Natural killer cell (primary cell): ENCODE measurements around the gene GATAD2A. TPM values are rescaled to one million over a fixed set of nuclear protein-coding genes. Genes with fewer than 3 reads are reported as not detected.

ENCODE experiments used
- ATAC-seq, 3 donors: fragments of 150-1000 bp in 2 of 3; fragments of 200-7000 bp in 1 of 3; cut with Tn5 transposase; 1 replicate in 1 of 3; 2 replicates in 2 of 3; pipeline ENCODE4 v1.10.0; 2021; ENCODE audit warnings: mild to moderate bottlenecking in 2 of 3, moderate library complexity in 2 of 3
- DNase-seq, 2 donors: peaks; one replicate each; pipeline versions ENCODE4 v3.0.0 to v3.0.0-alpha.2; 2013 to 2021; ENCODE audit warnings: mixed read lengths in 1 of 2
- H3K27ac ChIP-seq: one replicate; pipeline ENCODE4 v1.5.1; 2013; ENCODE audit warnings: mild to moderate bottlenecking, low read length
- H3K27me3 ChIP-seq: one replicate; pipeline ENCODE4 v1.6.1; 2013; ENCODE audit warnings: low read length; ENCODE audit not compliant: control insufficient read depth, insufficient read depth
- H3K36me3 ChIP-seq: one replicate; pipeline ENCODE4 v1.6.1; 2013; ENCODE audit warnings: low read length; ENCODE audit not compliant: control insufficient read depth, insufficient read depth
- H3K4me1 ChIP-seq: one replicate; pipeline ENCODE4 v1.6.1; 2013; ENCODE audit warnings: low read length; ENCODE audit not compliant: control insufficient read depth, insufficient read depth
- H3K4me3 ChIP-seq: one replicate; pipeline ENCODE4 v1.5.1; 2013; ENCODE audit warnings: low read length
- H3K9me3 ChIP-seq: one replicate; pipeline ENCODE4 v1.6.1; 2013; ENCODE audit warnings: low read length; ENCODE audit not compliant: control insufficient read depth, insufficient read depth
- H3K27ac Mint-ChIP-seq, 2 donors: one replicate each; pipeline ENCODE4 v1.8.0; 2022; ENCODE audit warnings: mild to moderate bottlenecking in 2 of 2, mixed read lengths in 2 of 2, moderate library complexity in 1 of 2
- H3K27me3 Mint-ChIP-seq, 2 donors: one replicate each; pipeline ENCODE4 v1.8.0; 2022; ENCODE audit warnings: low read depth in 2 of 2, mixed read lengths in 2 of 2
- H3K36me3 Mint-ChIP-seq: one replicate; pipeline ENCODE4 v1.8.0; 2022; ENCODE audit warnings: mixed read lengths
- H3K4me1 Mint-ChIP-seq, 2 donors: one replicate each; pipeline ENCODE4 v1.8.0; 2022; ENCODE audit warnings: mixed read lengths in 2 of 2
- H3K4me3 Mint-ChIP-seq: one replicate; pipeline ENCODE4 v1.8.0; 2022; ENCODE audit warnings: mild to moderate bottlenecking, moderate library complexity, mixed read lengths
- H3K9me3 Mint-ChIP-seq, 2 donors: one replicate each; pipeline ENCODE4 v1.8.0; 2022; ENCODE audit warnings: mixed read lengths in 2 of 2
- CTCF ChIP-seq: fragments of 200-600 bp; IDR thresholded peaks from one replicate; pipeline ENCODE4 v1.8.0; 2022; ENCODE audit warnings: antibody characterized with exemption
- WGBS: methylation state at CpG from one replicate; pipeline ENCODE4 v1.1.7; 2013; ENCODE audit warnings: missing lambda C conversion rate; ENCODE audit not compliant: insufficient coverage; 5-methylcytosine and 5-hydroxymethylcytosine counted together
- intact Hi-C: fragments of 100-400 bp; cut with micrococcal nuclease; formaldehyde crosslinking; loops from one replicate; pipeline ENCODE4 v1.14.2; 2022
- total RNA-seq, 4 donors: library from RNA; stranded (reverse); fragments of 120-200 nt in 1 of 4; gene quantifications; one replicate each; pipeline versions ENCODE4 v1.2.3 to v1.2.4, GENCODE V29; 2013 to 2022

Gene GATAD2A
- total RNA-seq, 3 donors from 2014 or later (not counting 1 experiment from before 2014, with no cell fraction given), result 209 to 232 (median 230) TPM

DNA sequence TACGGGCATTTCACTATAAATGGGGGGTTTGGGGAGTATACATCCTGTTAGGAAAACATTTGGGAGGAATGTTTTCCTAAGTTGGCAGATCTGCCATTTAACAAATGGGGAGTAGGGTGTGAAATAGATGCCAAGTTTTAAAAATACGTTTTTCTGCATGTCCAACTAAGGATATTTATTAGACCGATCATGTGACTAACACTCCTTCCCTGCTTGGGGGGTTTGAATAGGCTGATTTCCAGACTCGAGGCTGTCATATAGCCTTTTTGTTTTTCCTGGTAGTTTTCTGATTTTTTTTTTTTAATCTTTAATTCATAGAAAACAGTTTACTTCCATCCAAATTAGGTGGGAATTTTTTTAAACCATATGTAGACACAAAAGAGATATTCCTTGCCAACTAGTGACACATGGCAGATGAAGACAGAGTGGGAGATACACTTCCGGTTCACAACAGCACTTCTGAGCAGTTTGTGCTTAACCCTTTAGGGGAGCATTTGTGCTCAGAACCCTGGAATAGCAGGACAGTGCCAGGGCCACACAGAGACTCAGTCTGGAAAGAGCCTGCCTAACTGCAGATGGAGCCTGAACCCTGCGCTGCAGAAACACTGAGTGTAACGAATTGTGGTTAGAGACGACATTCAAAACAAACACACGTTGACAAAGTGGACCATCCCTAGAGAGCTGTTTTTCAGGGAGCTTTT lies 5.6 kb upstream of the GATAD2A start:
- no peak for TF ChIP-seq CTCF
- Histone ChIP-seq H3K36me3 (no peaks in the 10 kb centered on the region), H3K4me3 (no peak overlapping the region), H3K9me3 (no peaks in the 10 kb centered on the region), H3K4me1 (peaks cover 27% of the 10 kb centered on the region), H3K27ac (no peak overlapping the region), H3K27me3 (no peaks in the 10 kb centered on the region)
- WGBS, result 71% methylated on average over 8 of the region's 9 CpGs
- no peak for ATAC-seq
- DNase-seq, result no peak
- no peaks in the 10 kb centered on the region for H3K36me3 Mint-ChIP-seq
- no peaks in the 10 kb centered on the region for H3K27me3 Mint-ChIP-seq
- peak overlapping the region; percentile 67 to 75 for H3K27ac Mint-ChIP-seq
- no peak overlapping the region for H3K4me3 Mint-ChIP-seq
- H3K9me3 Mint-ChIP-seq, result no peaks in the 10 kb centered on the region
- intact Hi-C loops, result no loop called here
- H3K4me1 Mint-ChIP-seq, result peaks cover 37 to 38% of the 10 kb centered on the region in 2 donors

DNA sequence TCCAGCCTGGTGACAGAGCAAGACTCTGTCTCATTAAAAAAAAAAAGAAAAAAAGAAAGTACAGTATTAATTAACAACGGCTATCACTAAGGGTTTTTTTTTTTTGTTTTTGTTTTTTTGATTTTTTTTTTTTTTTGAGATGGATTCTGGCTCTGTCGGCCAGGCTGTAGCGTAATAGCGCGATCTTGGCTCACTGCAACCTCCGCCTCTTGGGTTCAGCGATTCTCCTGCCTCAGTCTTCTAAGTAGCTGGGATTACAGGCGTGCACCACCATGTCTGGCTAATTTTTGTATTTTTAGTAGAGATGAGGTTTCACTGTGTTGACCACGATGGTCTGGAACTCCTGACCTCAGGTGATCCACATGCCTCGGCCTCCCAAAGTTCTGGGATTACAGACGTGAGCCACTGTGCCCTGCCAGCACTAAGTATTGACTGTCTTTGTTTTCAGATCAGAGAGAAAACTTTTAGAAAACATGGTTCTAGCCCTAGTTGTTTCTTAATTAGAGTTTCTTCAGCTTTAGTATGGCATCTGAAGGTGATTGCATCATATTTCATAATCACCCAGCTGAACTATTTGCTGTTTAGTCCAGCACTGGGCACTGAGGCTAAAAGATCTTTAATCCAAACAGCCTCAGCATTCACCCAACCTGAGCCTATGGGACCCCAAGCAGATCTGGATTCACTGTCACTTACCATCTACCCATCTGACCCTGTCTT lies 2.7 kb upstream of the GATAD2A start:
- 83% methylated on average over 10 of the region's 11 CpGs for WGBS
- Histone ChIP-seq H3K27me3 (no peaks in the 10 kb centered on the region), H3K4me3 (no peak overlapping the region), H3K4me1 (peaks cover 39% of the 10 kb centered on the region), H3K36me3 (no peaks in the 10 kb centered on the region), H3K9me3 (no peaks in the 10 kb centered on the region), H3K27ac (peak overlapping the region; percentile 30)
- Mint-ChIP-seq H3K9me3 (no peaks in the 10 kb centered on the region), H3K36me3 (no peaks in the 10 kb centered on the region), H3K27ac (peak overlapping the region; percentile 69 to 90), H3K4me3 (peak overlapping the region; percentile 63), H3K27me3 (no peaks in the 10 kb centered on the region), H3K4me1 (peaks cover 47% of the 10 kb centered on the region in 2 donors)
- no peak for ATAC-seq
- DNase-seq, result no peak
- no peak for TF ChIP-seq CTCF
- intact Hi-C loops, result no loop called here

GRCh38 chr19:19403373-19403901 lies 2.0 kb upstream of the GATAD2A start:
- WGBS, result 95% methylated on average over 3 of the region's 5 CpGs
- Mint-ChIP-seq H3K27me3 (no peaks in the 10 kb centered on the region), H3K9me3 (no peaks in the 10 kb centered on the region), H3K27ac (peak overlapping the region; percentile 69 to 90), H3K4me1 (peaks cover 53% of the 10 kb centered on the region in 2 donors), H3K36me3 (no peaks in the 10 kb centered on the region), H3K4me3 (peak overlapping the region; percentile 63)
- TF ChIP-seq CTCF, result no peak
- Histone ChIP-seq H3K36me3 (no peaks in the 10 kb centered on the region), H3K27me3 (no peaks in the 10 kb centered on the region), H3K4me1 (peaks cover 42% of the 10 kb centered on the region), H3K9me3 (no peaks in the 10 kb centered on the region), H3K27ac (peak overlapping the region; percentile 30), H3K4me3 (no peak overlapping the region)
- ATAC-seq (peak in 1 of 3 donors; percentile 25), DNase-seq (no peak)
- intact Hi-C loops, result no loop called here
